Subcutaneous adipose tissue (tissue), 4 donors: ENCODE results near the gene IFIT2. TPM values are rescaled to one million over a fixed set of nuclear protein-coding genes. Genes with fewer than 3 reads are reported as not detected.

Experiments used
- total RNA-seq, 4 donors: library from RNA; depleted of rRNA; stranded (reverse); fragments of >200 nt; gene quantifications; one replicate each; pipeline ENCODE4 v1.1.0, GENCODE V29; 2016
- TF ChIP-seq, protein P1 (sequence below): fragments of 450-650 bp; IDR thresholded peaks from one replicate; pipeline ENCODE4 v1.5.1; 2016; ENCODE audit warnings: low read depth, mild to moderate bottlenecking, control low read depth, antibody characterized with exemption, moderate library complexity

IFIT2 gene
- total RNA-seq, 4 donors from 2014 or later, result 2.3 to 10.9 (median 8.6) TPM

DNA sequence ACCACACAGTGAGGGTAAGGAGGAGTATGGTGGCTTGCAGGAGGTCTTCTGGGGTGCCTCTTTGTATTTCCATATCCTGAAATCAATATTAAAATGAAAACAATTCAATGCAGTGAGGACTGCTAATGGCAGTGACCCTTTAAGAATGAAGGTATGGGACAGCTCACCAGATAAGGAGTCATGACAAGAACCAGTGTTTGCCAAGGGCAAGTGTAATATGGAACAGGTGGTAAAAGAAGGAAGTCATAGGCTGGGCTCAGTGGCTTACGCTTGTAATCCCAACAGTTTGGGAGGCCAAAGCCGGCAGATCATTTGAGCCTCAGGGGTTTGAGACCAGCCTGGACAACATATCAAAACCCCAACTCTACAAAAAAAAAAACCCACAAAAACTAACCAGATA, 30.3 kb upstream of the IFIT2 start:
- TF ChIP-seq, protein P1, sequence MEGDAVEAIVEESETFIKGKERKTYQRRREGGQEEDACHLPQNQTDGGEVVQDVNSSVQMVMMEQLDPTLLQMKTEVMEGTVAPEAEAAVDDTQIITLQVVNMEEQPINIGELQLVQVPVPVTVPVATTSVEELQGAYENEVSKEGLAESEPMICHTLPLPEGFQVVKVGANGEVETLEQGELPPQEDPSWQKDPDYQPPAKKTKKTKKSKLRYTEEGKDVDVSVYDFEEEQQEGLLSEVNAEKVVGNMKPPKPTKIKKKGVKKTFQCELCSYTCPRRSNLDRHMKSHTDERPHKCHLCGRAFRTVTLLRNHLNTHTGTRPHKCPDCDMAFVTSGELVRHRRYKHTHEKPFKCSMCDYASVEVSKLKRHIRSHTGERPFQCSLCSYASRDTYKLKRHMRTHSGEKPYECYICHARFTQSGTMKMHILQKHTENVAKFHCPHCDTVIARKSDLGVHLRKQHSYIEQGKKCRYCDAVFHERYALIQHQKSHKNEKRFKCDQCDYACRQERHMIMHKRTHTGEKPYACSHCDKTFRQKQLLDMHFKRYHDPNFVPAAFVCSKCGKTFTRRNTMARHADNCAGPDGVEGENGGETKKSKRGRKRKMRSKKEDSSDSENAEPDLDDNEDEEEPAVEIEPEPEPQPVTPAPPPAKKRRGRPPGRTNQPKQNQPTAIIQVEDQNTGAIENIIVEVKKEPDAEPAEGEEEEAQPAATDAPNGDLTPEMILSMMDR, result no peak

DNA sequence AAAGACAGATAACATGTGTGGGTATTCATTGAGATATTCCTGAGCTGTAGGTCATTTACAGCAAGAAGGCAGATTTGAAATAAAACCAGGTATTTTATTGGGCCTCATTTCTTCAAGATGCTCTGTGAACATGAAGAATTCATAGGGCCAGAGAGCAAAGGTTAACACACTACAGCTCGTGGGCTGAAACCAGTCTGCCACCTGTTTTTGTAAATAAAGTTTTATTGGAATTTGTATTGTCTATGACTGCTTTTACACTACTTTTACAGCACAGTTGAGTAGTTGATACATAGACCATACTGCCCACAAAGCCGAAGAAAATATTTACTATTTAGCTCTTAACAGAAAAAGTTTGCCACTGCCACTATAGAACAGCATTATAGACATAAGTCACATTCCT, 28.2 kb upstream of the IFIT2 start:
- TF ChIP-seq, protein P1, result no peak

DNA sequence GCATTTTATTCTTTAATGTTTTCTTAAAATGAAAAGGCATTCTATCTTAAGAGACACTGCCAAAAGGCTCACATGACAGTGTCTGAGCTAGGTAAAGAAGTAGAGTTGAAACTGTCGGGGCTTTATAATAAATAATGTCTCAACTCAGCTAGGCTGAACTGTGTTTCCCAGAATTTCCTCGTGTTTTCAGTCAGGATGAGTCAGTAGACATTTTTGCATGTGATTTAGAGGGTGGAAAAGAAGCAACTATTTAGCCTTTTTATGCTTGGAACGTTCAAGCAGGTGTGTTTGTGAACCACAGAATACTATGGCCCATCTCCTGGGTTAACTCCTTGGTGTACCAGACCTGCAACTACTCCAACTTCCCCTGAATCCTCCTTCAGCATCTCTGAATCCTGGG, 26.9 kb upstream of the IFIT2 start:
- TF ChIP-seq, protein P1, result no peak

DNA sequence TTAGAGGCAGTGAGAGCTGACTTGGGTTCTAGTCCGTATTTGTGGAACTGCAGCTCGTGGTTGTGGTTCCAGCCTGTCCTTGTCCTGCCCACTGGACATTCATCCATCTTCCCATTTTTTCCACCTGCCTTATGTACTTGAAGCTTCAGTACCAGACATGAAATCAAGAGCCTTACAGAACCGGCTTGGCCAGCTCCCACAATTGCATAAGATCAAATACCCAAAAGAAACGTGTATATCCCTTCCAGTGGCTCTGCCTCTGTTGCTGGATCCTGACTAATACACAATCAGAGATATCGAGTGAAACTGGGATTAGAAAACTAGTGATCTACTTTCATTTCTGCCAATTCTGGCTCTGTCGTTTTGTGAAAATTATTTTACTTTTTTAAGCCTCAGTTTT, 26.5 kb upstream of the IFIT2 start:
- TF ChIP-seq, protein P1, result no peak

DNA sequence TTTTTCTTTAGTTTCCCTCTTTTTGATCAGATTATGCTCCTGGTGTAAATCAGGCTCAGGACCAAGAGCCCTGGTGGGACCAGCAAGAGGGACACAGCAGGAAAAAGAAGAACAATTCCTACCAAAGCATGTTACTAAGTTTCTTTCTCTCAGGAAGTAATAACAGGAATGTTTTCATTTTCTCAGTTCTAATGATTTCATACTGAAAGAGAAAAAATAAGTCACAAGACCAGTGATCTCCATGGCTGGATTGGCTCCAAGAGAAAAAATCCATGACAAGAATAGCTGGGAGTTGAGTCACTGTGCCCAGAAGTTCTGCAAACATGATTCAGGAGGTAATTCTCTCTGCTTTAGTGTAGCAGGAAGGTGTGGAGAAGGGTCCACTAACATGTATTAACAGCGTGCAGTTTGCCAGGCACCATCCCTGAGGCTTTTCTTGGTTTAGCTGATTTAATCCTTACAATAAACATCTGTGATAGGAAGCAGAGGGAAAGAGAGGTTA, 23.8 kb upstream of the IFIT2 start:
- TF ChIP-seq, protein P1, result no peak

DNA sequence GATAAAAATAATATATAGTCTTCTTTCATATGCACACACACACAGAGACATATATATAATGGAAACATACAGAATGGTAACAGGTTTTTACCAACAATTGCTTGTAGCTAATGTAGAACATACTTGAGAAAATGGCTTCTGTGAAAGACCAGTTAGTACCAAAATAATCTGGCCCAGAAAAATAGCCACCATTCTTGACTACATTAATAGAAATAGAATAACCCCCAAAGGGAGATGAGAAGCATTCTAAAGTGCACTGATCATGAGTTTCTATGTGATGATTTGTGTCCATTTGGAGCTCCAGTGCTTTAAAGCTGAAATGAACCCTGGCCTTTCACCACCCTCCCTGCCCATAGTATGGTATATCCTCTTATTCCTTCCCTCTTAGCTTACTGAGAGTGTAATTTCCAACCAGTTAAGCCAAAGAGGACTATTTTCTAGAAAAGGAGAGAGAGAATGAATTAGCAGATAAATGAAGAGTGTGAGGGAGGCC, 22.9 kb upstream of the IFIT2 start:
- TF ChIP-seq, protein P1, result no peak

DNA sequence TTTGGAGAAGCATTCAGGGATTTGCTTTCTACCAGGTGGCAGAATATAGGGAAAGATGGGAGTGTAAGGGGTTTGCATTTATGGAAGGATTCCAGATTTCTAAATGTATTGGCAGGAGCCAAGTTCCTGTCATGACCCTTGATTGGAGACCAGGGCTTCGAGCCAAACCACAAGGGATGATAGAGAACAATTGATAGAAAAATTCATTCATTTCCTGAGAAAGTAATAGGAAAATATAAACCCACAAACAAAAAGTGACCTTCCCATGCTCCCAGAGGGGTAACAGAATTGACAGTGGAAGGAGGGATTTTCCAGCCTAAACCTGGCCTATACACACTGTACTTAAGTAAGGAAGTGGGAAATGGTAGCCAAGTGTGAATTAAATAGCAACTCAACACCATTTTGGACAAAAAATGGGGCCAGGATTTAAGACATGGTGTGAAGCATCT, 22.4 kb upstream of the IFIT2 start:
- TF ChIP-seq, protein P1, result no peak
